Gastroesophageal sphincter (tissue), 3 donors: ENCODE results near the gene HSPBP1.

Experiments
- EP300 ChIP-seq: sonication (generic); formaldehyde crosslinking; IDR thresholded peaks from one replicate; pipeline ENCODE4 v1.6.1; 2017; ENCODE audit warnings: antibody characterized with exemption, mild to moderate bottlenecking
- POLR2A ChIP-seq, 2 donors: fragments of 450-650 bp; IDR thresholded peaks; one replicate each; pipeline ENCODE4 v1.6.1; 2017; ENCODE audit warnings: antibody characterized with exemption in 2 of 2, mild to moderate bottlenecking in 2 of 2, moderate library complexity in 1 of 2
- POLR2AphosphoS5 ChIP-seq: sonication (generic); formaldehyde crosslinking; IDR thresholded peaks from one replicate; pipeline ENCODE4 v1.6.1; 2017; ENCODE audit warnings: antibody characterized with exemption
- TF ChIP-seq, protein P1 (sequence below), 4 experiments: fragments of 200-600 bp in 2 of 4; fragments of 450-650 bp in 2 of 4; sonication (generic) in 1 of 4; IDR thresholded peaks; one replicate each; pipeline ENCODE4 v1.5.1; 2017 to 2019; ENCODE audit warnings: antibody characterized with exemption in 4 of 4, mild to moderate bottlenecking in 2 of 4, moderate library complexity in 2 of 4

DNA sequence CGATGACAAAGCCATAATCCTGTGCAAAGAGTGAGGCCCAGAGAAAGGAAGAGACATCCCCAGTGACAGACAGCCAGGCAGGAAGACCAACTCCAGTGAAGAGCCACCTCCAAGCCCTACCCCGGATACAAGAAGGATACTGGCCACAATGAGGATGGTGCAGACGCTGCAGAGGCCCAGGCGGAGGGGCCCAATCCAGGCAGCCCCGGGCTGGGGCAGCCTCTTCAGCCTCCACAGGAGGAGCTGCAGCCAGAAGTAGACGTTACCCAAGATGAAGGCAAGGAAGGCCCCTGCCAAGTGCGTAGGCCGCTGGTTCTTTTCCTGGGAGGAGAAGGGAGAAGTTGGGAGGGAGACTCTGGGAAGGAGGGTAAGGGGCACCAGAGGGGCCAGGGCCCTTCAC, 36.7 kb upstream of the HSPBP1 start:
- TF ChIP-seq, protein P1, sequence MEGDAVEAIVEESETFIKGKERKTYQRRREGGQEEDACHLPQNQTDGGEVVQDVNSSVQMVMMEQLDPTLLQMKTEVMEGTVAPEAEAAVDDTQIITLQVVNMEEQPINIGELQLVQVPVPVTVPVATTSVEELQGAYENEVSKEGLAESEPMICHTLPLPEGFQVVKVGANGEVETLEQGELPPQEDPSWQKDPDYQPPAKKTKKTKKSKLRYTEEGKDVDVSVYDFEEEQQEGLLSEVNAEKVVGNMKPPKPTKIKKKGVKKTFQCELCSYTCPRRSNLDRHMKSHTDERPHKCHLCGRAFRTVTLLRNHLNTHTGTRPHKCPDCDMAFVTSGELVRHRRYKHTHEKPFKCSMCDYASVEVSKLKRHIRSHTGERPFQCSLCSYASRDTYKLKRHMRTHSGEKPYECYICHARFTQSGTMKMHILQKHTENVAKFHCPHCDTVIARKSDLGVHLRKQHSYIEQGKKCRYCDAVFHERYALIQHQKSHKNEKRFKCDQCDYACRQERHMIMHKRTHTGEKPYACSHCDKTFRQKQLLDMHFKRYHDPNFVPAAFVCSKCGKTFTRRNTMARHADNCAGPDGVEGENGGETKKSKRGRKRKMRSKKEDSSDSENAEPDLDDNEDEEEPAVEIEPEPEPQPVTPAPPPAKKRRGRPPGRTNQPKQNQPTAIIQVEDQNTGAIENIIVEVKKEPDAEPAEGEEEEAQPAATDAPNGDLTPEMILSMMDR (IDR thresholded peaks at IDR 0.05) = no peak
- TF ChIP-seq POLR2AphosphoS5 (no peak), POLR2A (IDR thresholded peaks at IDR 0.05) (no peak), EP300 (no peak)
